Osteoblast (primary cell): Measurements from ENCODE around the gene C10orf71. TPM values are rescaled to one million over a fixed set of nuclear protein-coding genes. Genes with fewer than 3 reads are reported as not detected.

ENCODE experiments used
- DNase-seq: peaks from one replicate; pipeline ENCODE4 v3.0.0; 2011; ENCODE audit warnings: low spot score, mixed read lengths; ENCODE audit not compliant: insufficient read length; ENCODE audit errors: missing footprints
- H2AFZ ChIP-seq: 2 replicates; pipeline ENCODE4 v1.6.0; 2011; ENCODE audit warnings: mild to moderate bottlenecking, low read length
- H3K27ac ChIP-seq: 2 replicates; pipeline ENCODE4 v1.5.1; 2011; ENCODE audit warnings: mild to moderate bottlenecking, low read depth, low read length, moderate library complexity
- H3K27me3 ChIP-seq: 2 replicates; pipeline ENCODE4 v1.6.0; 2012; ENCODE audit warnings: mild to moderate bottlenecking, control low read depth, inconsistent platforms, low read length, moderate library complexity; ENCODE audit not compliant: insufficient read depth
- H3K36me3 ChIP-seq: 2 replicates; pipeline ENCODE4 v1.5.1; 2011; ENCODE audit warnings: mild to moderate bottlenecking, low read length, control low read depth, moderate library complexity; ENCODE audit not compliant: insufficient read depth
- H3K4me1 ChIP-seq: 2 replicates; pipeline ENCODE4 v1.5.1; 2011; ENCODE audit warnings: mild to moderate bottlenecking, low read length, control low read depth, moderate library complexity; ENCODE audit not compliant: insufficient read depth
- H3K4me2 ChIP-seq: 2 replicates; pipeline ENCODE4 v1.6.0; 2011; ENCODE audit warnings: mild to moderate bottlenecking, low read length; ENCODE audit not compliant: insufficient read depth
- H3K4me3 ChIP-seq: fragments of 200-600 bp; sonication (generic); 3 replicates; pipeline ENCODE4 v1.5.1; 2012; ENCODE audit warnings: mild to moderate bottlenecking, low read length, inconsistent platforms; ENCODE audit not compliant: insufficient read depth
- H3K79me2 ChIP-seq: 2 replicates; pipeline ENCODE4 v1.6.0; 2012; ENCODE audit warnings: mild to moderate bottlenecking, low read length, control low read depth, inconsistent platforms; ENCODE audit not compliant: insufficient read depth
- H3K9me3 ChIP-seq: 2 replicates; pipeline ENCODE4 v1.5.1; 2011; ENCODE audit warnings: low read depth, low read length, control low read depth
- H4K20me1 ChIP-seq: 2 replicates; pipeline ENCODE4 v1.6.0; 2012; ENCODE audit warnings: mild to moderate bottlenecking, low read length, control low read depth; ENCODE audit not compliant: insufficient read depth
- CTCF ChIP-seq: IDR thresholded peaks from 2 replicates; pipeline ENCODE4 v1.5.1; 2011; ENCODE audit warnings: mild to moderate bottlenecking, low read depth, low read length, moderate library complexity; ENCODE audit errors: extremely low read depth
- total RNA-seq: library from RNA; depleted of rRNA; stranded (reverse); fragments of >200 nt; gene quantifications from 2 replicates; pipeline ENCODE4 v1.2.3, GENCODE V29; 2012

The C10orf71 gene
- total RNA-seq, 1 donor = not detected

DNA sequence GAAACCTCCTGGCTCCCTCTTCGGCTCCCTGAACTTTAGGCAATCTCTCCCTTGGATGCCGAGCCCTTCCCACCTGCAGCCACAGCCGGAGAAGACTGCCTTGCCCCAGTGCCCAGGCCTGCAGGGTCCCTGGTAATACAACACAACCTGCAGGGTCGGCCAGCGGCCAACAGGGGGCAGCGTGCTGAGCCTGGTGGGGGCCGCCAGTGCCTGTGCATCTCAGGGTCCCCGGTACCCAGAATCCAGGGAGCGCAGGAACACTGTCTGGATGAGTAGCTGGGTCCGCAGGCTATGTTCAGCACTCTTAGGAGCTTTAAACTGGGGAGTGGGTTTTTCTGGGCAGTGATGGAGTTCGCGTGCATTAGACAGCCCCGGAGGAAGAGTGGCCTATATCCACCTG is 17.5 kb upstream of the C10orf71 start:
- no peaks in the 10 kb centered on the region for H4K20me1 ChIP-seq
- no peak overlapping the region for H3K4me3 ChIP-seq
- H2AFZ ChIP-seq = no peak overlapping the region
- H3K4me1 ChIP-seq = peaks cover 8% of the 10 kb centered on the region
- no peaks in the 10 kb centered on the region for H3K9me3 ChIP-seq
- H3K36me3 ChIP-seq = no peaks in the 10 kb centered on the region
- no peaks in the 10 kb centered on the region for H3K79me2 ChIP-seq
- no peak overlapping the region for H3K4me2 ChIP-seq
- no peaks in the 10 kb centered on the region for H3K27me3 ChIP-seq
- no peak for TF ChIP-seq CTCF
- H3K27ac ChIP-seq = no peak overlapping the region
- no peak for DNase-seq

DNA sequence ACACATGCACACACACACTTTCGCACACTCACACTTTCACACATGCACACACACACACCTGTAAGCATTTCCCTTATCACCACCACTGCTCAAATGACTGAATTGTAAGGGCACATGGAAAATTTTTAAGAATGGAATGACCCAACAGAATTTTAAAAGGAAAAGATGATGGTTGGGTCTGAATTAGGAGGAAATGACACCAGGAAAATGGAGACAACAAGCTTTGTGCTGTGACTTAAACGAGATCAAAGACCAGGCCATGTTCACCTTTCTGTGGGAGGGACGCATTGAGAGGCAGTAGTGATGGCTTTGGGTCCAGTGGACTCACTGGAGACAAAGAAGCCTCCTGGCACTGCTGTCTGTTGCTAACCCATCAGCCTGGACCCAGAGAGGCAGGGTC is 16.7 kb upstream of the C10orf71 start:
- Histone ChIP-seq H3K9me3 (no peaks in the 10 kb centered on the region), H3K36me3 (no peaks in the 10 kb centered on the region), H3K27ac (no peak overlapping the region), H4K20me1 (no peaks in the 10 kb centered on the region), H3K27me3 (no peaks in the 10 kb centered on the region), H3K4me3 (no peak overlapping the region), H3K79me2 (no peaks in the 10 kb centered on the region), H3K4me1 (peaks cover 8% of the 10 kb centered on the region), H2AFZ (no peak overlapping the region), H3K4me2 (no peak overlapping the region)
- no peak for TF ChIP-seq CTCF
- no peak for DNase-seq

- no peak for DNase-seq
These were observed 16.1 kb upstream of the C10orf71 start for GRCh38 chr10:49282879-49283341.

GRCh38 chr10:49283491-49283890 is 15.5 kb upstream of the C10orf71 start:
- H3K4me3 ChIP-seq = no peak overlapping the region
- H3K36me3 ChIP-seq = no peaks in the 10 kb centered on the region
- peaks cover 4% of the 10 kb centered on the region for H3K27me3 ChIP-seq
- no peak overlapping the region for H3K4me2 ChIP-seq
- H2AFZ ChIP-seq = no peak overlapping the region
- H3K79me2 ChIP-seq = no peaks in the 10 kb centered on the region
- no peaks in the 10 kb centered on the region for H3K9me3 ChIP-seq
- TF ChIP-seq CTCF = no peak
- no peak overlapping the region for H3K27ac ChIP-seq
- H3K4me1 ChIP-seq = peaks cover 8% of the 10 kb centered on the region
- no peak for DNase-seq
- no peaks in the 10 kb centered on the region for H4K20me1 ChIP-seq

More at GRCh38 chr10:49282879-49283341, 16.1 kb upstream of the C10orf71 start:
- no peaks in the 10 kb centered on the region for H3K9me3 ChIP-seq
- no peaks in the 10 kb centered on the region for H4K20me1 ChIP-seq
- no peaks in the 10 kb centered on the region for H3K36me3 ChIP-seq
- H3K4me2 ChIP-seq = no peak overlapping the region
- H2AFZ ChIP-seq = no peak overlapping the region
- H3K27me3 ChIP-seq = peaks cover 2% of the 10 kb centered on the region
- H3K79me2 ChIP-seq = no peaks in the 10 kb centered on the region
- no peak overlapping the region for H3K27ac ChIP-seq
- peaks cover 8% of the 10 kb centered on the region for H3K4me1 ChIP-seq
- no peak overlapping the region for H3K4me3 ChIP-seq
- no peak for TF ChIP-seq CTCF
